GM12891 (cell line): ENCODE measurements around the gene POU6F2.

Experiments
- PAX5 ChIP-seq: IDR thresholded peaks from 2 replicates; pipeline ENCODE4 v1.6.1; 2011; ENCODE audit warnings: low read length, moderate library complexity, mild to moderate bottlenecking; ENCODE audit not compliant: insufficient read depth, severe bottlenecking
- POLR2A ChIP-seq: IDR thresholded peaks from 2 replicates; pipeline ENCODE4 v1.6.1; 2011; ENCODE audit warnings: low read depth, low read length, control low read depth

DNA sequence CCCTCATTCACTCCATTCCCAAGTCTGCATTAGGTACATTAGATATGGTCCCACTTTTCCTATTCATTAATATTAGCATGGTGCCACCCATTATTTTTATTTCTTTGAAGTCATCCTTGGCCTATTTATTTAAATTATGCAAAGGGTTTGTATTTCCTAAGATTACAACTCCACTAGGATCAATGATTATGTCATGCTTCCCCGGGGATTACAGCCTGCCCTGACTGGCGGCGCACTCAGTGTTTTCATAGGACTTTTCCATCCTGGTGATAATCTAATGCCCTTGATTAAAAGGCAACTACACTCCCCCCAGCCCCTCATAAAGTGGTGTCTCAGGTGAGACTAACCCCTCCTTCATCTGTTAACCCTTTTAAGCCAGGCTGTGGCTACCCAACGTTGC is 187.2 kb downstream of the POU6F2 start:
- TF ChIP-seq POLR2A (no peak), PAX5 (no peak)
